ENCODE measurements around the gene SPAG6.

SPAG6 gene

GRCh38 chr10:22453948-22454591 is 108.8 kb downstream of the SPAG6 start:
- Histone ChIP-seq H3K4me1 (ENCODE audit: control insufficient read depth, insufficient read depth, low read length, poor library complexity, severe bottlenecking) (no peaks in the 10 kb centered on the region), H3K9me3 (ENCODE audit: control insufficient read depth, low read length) (no peaks in the 10 kb centered on the region), H3K4me3 (ENCODE audit: insufficient read depth, low read depth, low read length, poor library complexity, severe bottlenecking) (no peak overlapping the region), H3K36me3 (ENCODE audit: control insufficient read depth, insufficient read depth, low read length) (no peaks in the 10 kb centered on the region), H3K27ac (ENCODE audit: insufficient read depth, low read length, poor library complexity, severe bottlenecking) (no peak overlapping the region), H3K27me3 (replicated peaks; ENCODE audit: control insufficient read depth, insufficient read depth, low read length, poor library complexity, severe bottlenecking) (no peaks in the 10 kb centered on the region)
- no peak for DNase-seq

GRCh38 chr10:22454634-22455033 is 109.3 kb downstream of the SPAG6 start:
- no peak overlapping the region for H3K27ac ChIP-seq (ENCODE audit: insufficient read depth, low read length, poor library complexity, severe bottlenecking)
- no peaks in the 10 kb centered on the region for H3K36me3 ChIP-seq (ENCODE audit: control insufficient read depth, insufficient read depth, low read length)
- no peaks in the 10 kb centered on the region for H3K9me3 ChIP-seq (ENCODE audit: control insufficient read depth, low read length)
- no peaks in the 10 kb centered on the region for H3K4me1 ChIP-seq (ENCODE audit: control insufficient read depth, insufficient read depth, low read length, poor library complexity, severe bottlenecking)
- no peak overlapping the region for H3K4me3 ChIP-seq (ENCODE audit: insufficient read depth, low read depth, low read length, poor library complexity, severe bottlenecking)
- no peak for DNase-seq
- no peaks in the 10 kb centered on the region for H3K27me3 ChIP-seq (replicated peaks; ENCODE audit: control insufficient read depth, insufficient read depth, low read length, poor library complexity, severe bottlenecking)

- Histone ChIP-seq H3K27me3 (replicated peaks; ENCODE audit: control insufficient read depth, insufficient read depth, low read length, poor library complexity, severe bottlenecking) (no peaks in the 10 kb centered on the region), H3K27ac (ENCODE audit: insufficient read depth, low read length, poor library complexity, severe bottlenecking) (no peak overlapping the region), H3K4me3 (ENCODE audit: insufficient read depth, low read depth, low read length, poor library complexity, severe bottlenecking) (no peak overlapping the region), H3K4me1 (ENCODE audit: control insufficient read depth, insufficient read depth, low read length, poor library complexity, severe bottlenecking) (no peaks in the 10 kb centered on the region), H3K36me3 (ENCODE audit: control insufficient read depth, insufficient read depth, low read length) (no peaks in the 10 kb centered on the region), H3K9me3 (ENCODE audit: control insufficient read depth, low read length) (no peaks in the 10 kb centered on the region)
- no peak for DNase-seq
Observed at GRCh38 chr10:22455068-22455857, 110.0 kb downstream of the SPAG6 start.

GRCh38 chr10:22456486-22456885 is 111.2 kb downstream of the SPAG6 start:
- no peaks in the 10 kb centered on the region for H3K4me1 ChIP-seq (ENCODE audit: control insufficient read depth, insufficient read depth, low read length, poor library complexity, severe bottlenecking)
- H3K4me3 ChIP-seq (ENCODE audit: insufficient read depth, low read depth, low read length, poor library complexity, severe bottlenecking), result no peak overlapping the region
- H3K27ac ChIP-seq (ENCODE audit: insufficient read depth, low read length, poor library complexity, severe bottlenecking), result no peak overlapping the region
- no peaks in the 10 kb centered on the region for H3K9me3 ChIP-seq (ENCODE audit: control insufficient read depth, low read length)
- DNase-seq, result no peak
- H3K27me3 ChIP-seq (replicated peaks; ENCODE audit: control insufficient read depth, insufficient read depth, low read length, poor library complexity, severe bottlenecking), result no peaks in the 10 kb centered on the region
- no peaks in the 10 kb centered on the region for H3K36me3 ChIP-seq (ENCODE audit: control insufficient read depth, insufficient read depth, low read length)

GRCh38 chr10:22458272-22459038 is 113.2 kb downstream of the SPAG6 start:
- H3K9me3 ChIP-seq (ENCODE audit: control insufficient read depth, low read length), result no peaks in the 10 kb centered on the region
- H3K27ac ChIP-seq (ENCODE audit: insufficient read depth, low read length, poor library complexity, severe bottlenecking), result no peak overlapping the region
- no peaks in the 10 kb centered on the region for H3K36me3 ChIP-seq (ENCODE audit: control insufficient read depth, insufficient read depth, low read length)
- DNase-seq, result no peak
- no peaks in the 10 kb centered on the region for H3K27me3 ChIP-seq (replicated peaks; ENCODE audit: control insufficient read depth, insufficient read depth, low read length, poor library complexity, severe bottlenecking)
- H3K4me1 ChIP-seq (ENCODE audit: control insufficient read depth, insufficient read depth, low read length, poor library complexity, severe bottlenecking), result no peaks in the 10 kb centered on the region
- no peak overlapping the region for H3K4me3 ChIP-seq (ENCODE audit: insufficient read depth, low read depth, low read length, poor library complexity, severe bottlenecking)

GRCh38 chr10:22459496-22459895 is 114.2 kb downstream of the SPAG6 start:
- DNase-seq, result no peak
- no peaks in the 10 kb centered on the region for H3K36me3 ChIP-seq (ENCODE audit: control insufficient read depth, insufficient read depth, low read length)
- no peak overlapping the region for H3K4me3 ChIP-seq (ENCODE audit: insufficient read depth, low read depth, low read length, poor library complexity, severe bottlenecking)
- H3K27ac ChIP-seq (ENCODE audit: insufficient read depth, low read length, poor library complexity, severe bottlenecking), result no peak overlapping the region
- no peaks in the 10 kb centered on the region for H3K4me1 ChIP-seq (ENCODE audit: control insufficient read depth, insufficient read depth, low read length, poor library complexity, severe bottlenecking)
- H3K27me3 ChIP-seq (replicated peaks; ENCODE audit: control insufficient read depth, insufficient read depth, low read length, poor library complexity, severe bottlenecking), result no peaks in the 10 kb centered on the region
- no peaks in the 10 kb centered on the region for H3K9me3 ChIP-seq (ENCODE audit: control insufficient read depth, low read length)

GRCh38 chr10:22460101-22460500 is 114.8 kb downstream of the SPAG6 start:
- Histone ChIP-seq H3K9me3 (ENCODE audit: control insufficient read depth, low read length) (no peaks in the 10 kb centered on the region), H3K36me3 (ENCODE audit: control insufficient read depth, insufficient read depth, low read length) (no peaks in the 10 kb centered on the region), H3K4me3 (ENCODE audit: insufficient read depth, low read depth, low read length, poor library complexity, severe bottlenecking) (no peak overlapping the region), H3K27ac (ENCODE audit: insufficient read depth, low read length, poor library complexity, severe bottlenecking) (no peak overlapping the region), H3K4me1 (ENCODE audit: control insufficient read depth, insufficient read depth, low read length, poor library complexity, severe bottlenecking) (no peaks in the 10 kb centered on the region), H3K27me3 (replicated peaks; ENCODE audit: control insufficient read depth, insufficient read depth, low read length, poor library complexity, severe bottlenecking) (no peaks in the 10 kb centered on the region)
- DNase-seq, result no peak

GRCh38 chr10:22460531-22461403 is 115.5 kb downstream of the SPAG6 start:
- Histone ChIP-seq H3K27ac (ENCODE audit: insufficient read depth, low read length, poor library complexity, severe bottlenecking) (no peak overlapping the region), H3K9me3 (ENCODE audit: control insufficient read depth, low read length) (no peaks in the 10 kb centered on the region), H3K4me1 (ENCODE audit: control insufficient read depth, insufficient read depth, low read length, poor library complexity, severe bottlenecking) (no peaks in the 10 kb centered on the region), H3K4me3 (ENCODE audit: insufficient read depth, low read depth, low read length, poor library complexity, severe bottlenecking) (no peak overlapping the region), H3K27me3 (replicated peaks; ENCODE audit: control insufficient read depth, insufficient read depth, low read length, poor library complexity, severe bottlenecking) (no peaks in the 10 kb centered on the region), H3K36me3 (ENCODE audit: control insufficient read depth, insufficient read depth, low read length) (no peaks in the 10 kb centered on the region)
- no peak for DNase-seq

- DNase-seq, result no peak
- no peaks in the 10 kb centered on the region for H3K4me1 ChIP-seq (ENCODE audit: control insufficient read depth, insufficient read depth, low read length, poor library complexity, severe bottlenecking)
Observed at GRCh38 chr10:22461891-22462290, 116.6 kb downstream of the SPAG6 start.

More at GRCh38 chr10:22461891-22462290, 116.6 kb downstream of the SPAG6 start:
- H3K27ac ChIP-seq (ENCODE audit: insufficient read depth, low read length, poor library complexity, severe bottlenecking), result no peak overlapping the region
- H3K27me3 ChIP-seq (replicated peaks; ENCODE audit: control insufficient read depth, insufficient read depth, low read length, poor library complexity, severe bottlenecking), result no peaks in the 10 kb centered on the region
- no peak overlapping the region for H3K4me3 ChIP-seq (ENCODE audit: insufficient read depth, low read depth, low read length, poor library complexity, severe bottlenecking)
- H3K36me3 ChIP-seq (ENCODE audit: control insufficient read depth, insufficient read depth, low read length), result no peaks in the 10 kb centered on the region
- H3K9me3 ChIP-seq (ENCODE audit: control insufficient read depth, low read length), result no peaks in the 10 kb centered on the region

All from effector memory CD4-positive, alpha-beta T cell (primary cell).